HG02885 (cell line): ENCODE measurements around the gene NDUFA13.
"Not testable (repeated sequence)": the region's sequence is repeated elsewhere in the genome, so short reads cannot be mapped to it uniquely, and the experiment has no call there.

Experiments used
- ATAC-seq: cut with Tn5 transposase; IDR thresholded peaks from one replicate; pipeline ENCODE4 v1.9.1; 2021; ENCODE audit warnings: mild to moderate bottlenecking; ENCODE audit not compliant: unreplicated experiment, poor library complexity

The NDUFA13 gene

GRCh38 chr19:19515642-19516519, at the start of gene NDUFA13:
Gene NDUFA13 (plus strand): TSS chr19:19516225. CDS start chr19:19516239, 14 bp downstream.
- ATAC-seq = peak; percentile 93

- no peak for ATAC-seq
Measured at GRCh38 chr19:19468424-19469050, 47.5 kb upstream of the NDUFA13 start.

- no peak for ATAC-seq
Measured at GRCh38 chr19:19470579-19470978, 45.4 kb upstream of the NDUFA13 start.

- ATAC-seq = no peak
Measured at GRCh38 chr19:19471682-19472081, 44.3 kb upstream of the NDUFA13 start.

- ATAC-seq = not testable (repeated sequence)
Measured at GRCh38 chr19:19472106-19472505, 43.9 kb upstream of the NDUFA13 start.

GRCh38 chr19:19475015-19475765, 40.8 kb upstream of the NDUFA13 start:
- no peak for ATAC-seq

GRCh38 chr19:19475849-19476828, 39.9 kb upstream of the NDUFA13 start:
- no peak for ATAC-seq

- no peak for ATAC-seq
Measured at GRCh38 chr19:19477705-19478383, 38.2 kb upstream of the NDUFA13 start.

- ATAC-seq = peak; percentile 56
Measured at GRCh38 chr19:19480688-19481087, 35.3 kb upstream of the NDUFA13 start.

GRCh38 chr19:19482809-19483596, 33.0 kb upstream of the NDUFA13 start:
- no peak for ATAC-seq

- ATAC-seq = no peak
Measured at GRCh38 chr19:19485161-19485997, 30.6 kb upstream of the NDUFA13 start.

GRCh38 chr19:19485998-19486290, 30.1 kb upstream of the NDUFA13 start:
- no peak for ATAC-seq

- no peak for ATAC-seq
Measured at GRCh38 chr19:19486343-19487076, 29.5 kb upstream of the NDUFA13 start.

- ATAC-seq = no peak
Measured at GRCh38 chr19:19487077-19487949, 28.7 kb upstream of the NDUFA13 start.

- no peak for ATAC-seq
Measured at GRCh38 chr19:19487950-19488874, 27.8 kb upstream of the NDUFA13 start.
